Activated naive CD4-positive, alpha-beta T cell treated with anti-CD3 and anti-CD28 coated beads, Interleukin-2, amount 10 ng/mL, durations not matched to agents 7 days and 5 days (primary cell): ENCODE results near the gene INS.
"Not testable (repeated sequence)": the region's sequence is repeated elsewhere in the genome, so short reads cannot be mapped to it uniquely, and the experiment has no call there.

Experiments used
- CTCF ChIA-PET: fragments of 350-600 bp; sonication (Branson Sonifier 250); formaldehyde crosslinking; loops from one replicate; lab custom pipeline; 2021; ENCODE audit warnings: antibody characterized with exemption; lab: Charles Lee
- DNase-seq: peaks from one replicate; pipeline ENCODE4 v3.0.0-alpha.2; 2020
- H3K27ac Mint-ChIP-seq: one replicate; pipeline ENCODE4 v1.8.0; 2021; ENCODE audit warnings: mild to moderate bottlenecking, moderate library complexity, mixed read lengths
- H3K27me3 Mint-ChIP-seq: one replicate; pipeline ENCODE4 v1.8.0; 2021; ENCODE audit warnings: mild to moderate bottlenecking, mixed read lengths
- H3K36me3 Mint-ChIP-seq: one replicate; pipeline ENCODE4 v1.8.0; 2021; ENCODE audit warnings: mixed read lengths
- H3K4me1 Mint-ChIP-seq: one replicate; pipeline ENCODE4 v1.8.0; 2021; ENCODE audit warnings: mixed read lengths
- H3K4me3 Mint-ChIP-seq: one replicate; pipeline ENCODE4 v1.8.0; 2021; ENCODE audit warnings: mild to moderate bottlenecking, moderate library complexity, mixed read lengths
- H3K9me3 Mint-ChIP-seq: one replicate; pipeline ENCODE4 v1.8.0; 2021; ENCODE audit warnings: mixed read lengths

Gene INS

GRCh38 chr11:2180347-2180746 lies 19.3 kb upstream of the INS start:
- Mint-ChIP-seq H3K27ac (no peak overlapping the region), H3K4me3 (no peak overlapping the region), H3K9me3 (peaks cover 3% of the 10 kb centered on the region), H3K4me1 (no peaks in the 10 kb centered on the region), H3K27me3 (peaks cover 8% of the 10 kb centered on the region), H3K36me3 (no peaks in the 10 kb centered on the region)
- no peak for DNase-seq
- CTCF ChIA-PET, result no interaction called here

DNA sequence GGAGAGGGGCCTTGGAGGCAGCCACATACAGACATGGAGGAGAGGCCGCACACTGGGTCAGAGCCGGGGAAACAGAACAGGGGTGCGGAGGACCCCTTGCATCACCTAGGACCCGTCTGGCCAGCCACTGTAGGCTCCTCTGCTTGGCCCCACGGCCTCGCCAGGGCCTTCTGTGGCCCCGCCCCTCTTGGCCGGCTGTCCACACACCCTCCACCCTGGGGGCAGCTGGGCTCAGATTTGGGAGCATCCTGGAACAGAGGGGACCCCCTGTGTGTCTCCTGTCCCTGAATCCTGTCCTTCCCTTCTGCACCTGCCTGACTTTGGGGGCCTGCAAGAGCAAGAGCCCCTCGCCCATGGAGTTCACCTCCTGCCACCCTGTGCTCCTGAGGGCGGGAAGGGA lies 18.5 kb upstream of the INS start:
- Mint-ChIP-seq H3K36me3 (no peaks in the 10 kb centered on the region), H3K4me3 (no peak overlapping the region), H3K27me3 (no peaks in the 10 kb centered on the region), H3K4me1 (no peaks in the 10 kb centered on the region), H3K9me3 (peaks cover 3% of the 10 kb centered on the region), H3K27ac (no peak overlapping the region)
- CTCF ChIA-PET, result no interaction called here
- no peak for DNase-seq

- H3K9me3 Mint-ChIP-seq, result peaks cover 3% of the 10 kb centered on the region
- H3K27me3 Mint-ChIP-seq, result no peaks in the 10 kb centered on the region
- no peaks in the 10 kb centered on the region for H3K36me3 Mint-ChIP-seq
- H3K27ac Mint-ChIP-seq, result no peak overlapping the region
- CTCF ChIA-PET, result no interaction called here
- no peak for DNase-seq
- H3K4me1 Mint-ChIP-seq, result no peaks in the 10 kb centered on the region
- H3K4me3 Mint-ChIP-seq, result no peak overlapping the region
These were observed 18.0 kb upstream of the INS start for GRCh38 chr11:2178906-2179494.

DNA sequence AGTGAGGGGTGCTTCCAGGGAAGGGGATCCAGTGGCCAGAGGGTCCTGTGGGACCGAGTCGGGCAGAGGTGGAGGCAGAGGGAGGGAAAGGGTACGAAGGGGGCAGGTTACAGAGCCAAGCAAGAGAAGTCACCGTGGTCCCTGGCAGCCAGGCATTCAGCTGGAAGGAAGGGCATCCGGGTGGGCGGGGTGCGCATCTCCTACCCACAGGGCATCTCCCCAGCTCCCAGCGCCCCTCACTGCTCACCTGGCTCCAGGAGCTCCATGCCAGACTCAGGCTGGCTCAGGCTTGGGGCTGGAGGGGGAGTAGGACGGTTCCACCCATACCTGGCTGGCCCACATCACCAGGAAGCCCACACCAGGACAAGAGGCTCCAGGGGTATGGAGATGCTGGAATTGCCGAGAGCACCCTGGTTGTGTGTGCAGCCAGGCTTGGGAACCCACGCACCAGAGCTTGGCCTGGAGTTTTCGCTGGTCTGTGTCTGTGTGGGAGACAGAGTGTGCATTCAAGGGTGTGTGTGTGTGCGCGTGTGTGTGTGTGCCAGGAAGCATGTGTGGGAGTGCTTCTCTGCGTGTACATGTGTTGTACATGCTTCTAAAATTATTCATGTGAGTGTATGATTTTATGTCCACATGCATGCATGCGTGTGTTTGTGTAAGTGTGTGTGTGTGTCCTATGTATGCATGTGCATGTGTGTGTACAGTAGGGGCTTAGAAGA lies 17.2 kb upstream of the INS start:
- DNase-seq, H3K9me3 Mint-ChIP-seq, H3K36me3 Mint-ChIP-seq, CTCF ChIA-PET, H3K27me3 Mint-ChIP-seq, H3K27ac Mint-ChIP-seq, H3K4me3 Mint-ChIP-seq, H3K4me1 Mint-ChIP-seq: not testable (repeated sequence)

GRCh38 chr11:2177076-2177475 lies 16.1 kb upstream of the INS start:
- H3K27ac Mint-ChIP-seq, result no peak overlapping the region
- no peaks in the 10 kb centered on the region for H3K27me3 Mint-ChIP-seq
- CTCF ChIA-PET, result interaction anchor here (0.6 kb wide), 1 partner anchor 244 kb away, joined by 3 read pairs; no protein-coding TSS in a partner anchor
- no peak for DNase-seq
- H3K36me3 Mint-ChIP-seq, result no peaks in the 10 kb centered on the region
- peaks cover 3% of the 10 kb centered on the region for H3K9me3 Mint-ChIP-seq
- H3K4me1 Mint-ChIP-seq, result no peaks in the 10 kb centered on the region
- no peak overlapping the region for H3K4me3 Mint-ChIP-seq

DNA sequence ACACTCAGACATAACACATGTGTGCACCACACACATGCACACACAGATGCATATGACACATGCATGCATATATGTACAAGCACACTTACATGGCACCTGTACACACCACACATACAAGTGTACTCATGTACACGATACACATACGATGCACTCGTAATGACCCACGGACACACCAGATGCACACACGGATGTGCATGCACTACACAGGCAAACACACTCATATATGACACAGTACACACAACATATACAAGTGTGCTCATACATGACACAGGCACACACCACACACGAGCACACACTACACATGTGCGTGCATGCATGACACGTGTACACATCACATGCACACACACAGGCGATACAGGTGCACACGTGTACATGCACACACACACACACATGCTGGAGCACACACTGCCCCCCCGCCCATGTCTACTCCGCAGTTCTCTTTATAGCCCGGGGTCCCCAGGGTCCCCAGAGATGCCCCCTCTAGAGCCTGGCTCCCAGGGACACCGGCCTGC lies 15.4 kb upstream of the INS start:
- CTCF ChIA-PET, result no interaction called here
- Mint-ChIP-seq H3K27ac (no peak overlapping the region), H3K4me3 (no peak overlapping the region), H3K9me3 (peaks cover 3% of the 10 kb centered on the region), H3K4me1 (no peaks in the 10 kb centered on the region), H3K36me3 (no peaks in the 10 kb centered on the region), H3K27me3 (no peaks in the 10 kb centered on the region)
- DNase-seq, result no peak

GRCh38 chr11:2175659-2176058 lies 14.7 kb upstream of the INS start:
- Mint-ChIP-seq H3K9me3 (peaks cover 3% of the 10 kb centered on the region), H3K4me3 (no peak overlapping the region), H3K27me3 (no peaks in the 10 kb centered on the region), H3K4me1 (no peaks in the 10 kb centered on the region), H3K27ac (no peak overlapping the region), H3K36me3 (no peaks in the 10 kb centered on the region)
- DNase-seq, result no peak
- CTCF ChIA-PET, result no interaction called here

- Mint-ChIP-seq H3K4me1 (no peaks in the 10 kb centered on the region), H3K27ac (no peak overlapping the region), H3K27me3 (no peaks in the 10 kb centered on the region), H3K36me3 (no peaks in the 10 kb centered on the region), H3K4me3 (no peak overlapping the region), H3K9me3 (peaks cover 3% of the 10 kb centered on the region)
- no peak for DNase-seq
- CTCF ChIA-PET, result interaction anchor here (1.3 kb wide), 1 partner anchor 12 kb away, joined by 3 read pairs; no protein-coding TSS in a partner anchor
These were observed 13.4 kb upstream of the INS start for GRCh38 chr11:2174361-2174760.

- Mint-ChIP-seq H3K4me1 (no peaks in the 10 kb centered on the region), H3K4me3 (no peak overlapping the region), H3K27ac (no peak overlapping the region), H3K9me3 (peaks cover 3% of the 10 kb centered on the region), H3K27me3 (no peaks in the 10 kb centered on the region), H3K36me3 (no peaks in the 10 kb centered on the region)
- CTCF ChIA-PET, result interaction anchor here (1.3 kb wide), 1 partner anchor 13 kb away, joined by 3 read pairs; no protein-coding TSS in a partner anchor
- no peak for DNase-seq
These were observed 12.8 kb upstream of the INS start for GRCh38 chr11:2173761-2174160.

GRCh38 chr11:2173150-2173693 lies 12.2 kb upstream of the INS start:
- Mint-ChIP-seq H3K4me1 (no peaks in the 10 kb centered on the region), H3K4me3 (no peak overlapping the region), H3K27ac (no peak overlapping the region), H3K27me3 (no peaks in the 10 kb centered on the region), H3K9me3 (peaks cover 3% of the 10 kb centered on the region), H3K36me3 (no peaks in the 10 kb centered on the region)
- no peak for DNase-seq
- CTCF ChIA-PET, result interaction anchor here (1.3 kb wide), 1 partner anchor 13 kb away, joined by 3 read pairs; no protein-coding TSS in a partner anchor

DNA sequence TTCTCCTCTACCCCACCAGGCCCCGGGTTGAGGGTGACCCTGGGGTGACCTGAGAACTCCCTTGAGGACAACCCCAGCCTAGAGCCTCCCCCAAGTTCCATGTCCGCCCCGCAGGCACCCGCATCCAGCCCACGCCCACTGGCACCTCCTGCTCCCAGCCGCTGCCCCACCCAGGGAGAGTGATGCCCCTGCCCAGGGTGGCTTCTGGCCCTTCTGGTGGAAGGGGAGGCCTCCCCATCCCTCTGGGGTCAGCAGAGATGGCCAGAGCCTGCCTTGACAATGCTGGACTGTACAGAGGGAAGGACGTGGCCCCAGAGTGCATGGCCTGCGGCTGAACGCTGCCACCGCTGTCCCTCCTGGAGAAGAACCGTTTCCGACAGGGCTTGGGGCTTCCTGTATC lies 11.7 kb upstream of the INS start:
- peaks cover 3% of the 10 kb centered on the region for H3K9me3 Mint-ChIP-seq

GRCh38 chr11:2171591-2172003 lies 10.6 kb upstream of the INS start, which contains the start of gene TH:
TH (minus strand) TSS chr11:2171815; CDS start chr11:2171786, 29 bp downstream.
- peaks cover 6% of the 10 kb centered on the region for H3K27me3 Mint-ChIP-seq
- H3K9me3 Mint-ChIP-seq, result peaks cover 3% of the 10 kb centered on the region
- DNase-seq, result no peak
- CTCF ChIA-PET, result interaction anchor here (1.8 kb wide), 1 partner anchor 15 kb away, joined by 4 read pairs; no protein-coding TSS in a partner anchor
- H3K4me1 Mint-ChIP-seq, result no peaks in the 10 kb centered on the region
- H3K27ac Mint-ChIP-seq, result no peak within 1 kb of the TSS
- no peaks in the 10 kb centered on the region for H3K36me3 Mint-ChIP-seq
- no peak within 1 kb of the TSS for H3K4me3 Mint-ChIP-seq

More for the DNA sequence above, 11.7 kb upstream of the INS start:
- H3K36me3 Mint-ChIP-seq, result no peaks in the 10 kb centered on the region
- no peak for DNase-seq
- no peaks in the 10 kb centered on the region for H3K27me3 Mint-ChIP-seq
- H3K27ac Mint-ChIP-seq, result no peak overlapping the region
- no peak overlapping the region for H3K4me3 Mint-ChIP-seq
- CTCF ChIA-PET, result no interaction called here
- no peaks in the 10 kb centered on the region for H3K4me1 Mint-ChIP-seq

DNA sequence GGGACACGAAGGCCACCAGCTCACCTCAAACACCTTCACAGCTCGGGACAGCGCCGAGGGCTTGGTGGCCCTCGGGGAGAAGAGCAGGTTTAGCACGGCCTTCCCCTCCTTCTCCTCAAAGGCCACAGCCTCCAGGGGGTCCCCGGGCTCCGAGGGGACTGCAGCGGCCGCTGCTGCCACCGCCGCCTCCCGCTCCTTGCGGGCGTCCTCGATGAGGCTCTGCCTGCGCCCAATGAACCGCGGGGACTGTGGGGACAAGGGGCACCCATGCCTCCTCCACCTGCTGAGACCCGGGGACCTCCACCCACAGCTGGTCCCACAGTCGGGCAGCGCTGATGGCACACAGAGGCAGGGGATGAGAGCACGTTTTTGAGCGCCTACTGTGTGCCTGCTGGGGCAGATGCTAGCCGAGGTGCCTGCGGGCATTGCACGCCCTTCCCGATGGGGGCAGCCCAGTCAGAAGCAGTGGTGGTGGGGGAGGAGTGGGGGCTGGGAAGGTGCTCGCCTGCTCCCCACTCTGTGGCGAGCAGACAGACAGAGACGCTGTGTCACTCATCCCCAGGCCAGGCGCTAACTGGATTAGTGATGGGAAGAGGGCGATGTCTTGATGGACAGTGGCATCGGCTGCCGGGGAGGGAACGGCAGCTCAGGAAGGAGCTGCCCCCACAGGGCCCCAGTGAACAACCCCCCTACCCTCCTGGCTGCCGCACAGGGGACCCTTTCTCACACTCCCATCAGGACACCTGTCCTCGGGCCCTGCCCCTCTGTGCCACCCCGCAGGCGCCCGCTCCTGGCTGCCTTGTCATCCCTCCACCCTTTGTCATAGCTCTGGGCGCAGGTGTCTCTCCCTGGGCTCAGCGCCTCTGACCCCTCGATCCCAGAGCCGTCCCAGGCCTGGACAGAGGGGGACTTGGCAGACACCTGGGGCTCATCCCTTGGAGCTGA lies 8.9 kb upstream of the INS start:
- Mint-ChIP-seq H3K27ac (no peak overlapping the region), H3K4me3 (no peak overlapping the region), H3K9me3 (no peaks in the 10 kb centered on the region), H3K4me1 (no peaks in the 10 kb centered on the region), H3K36me3 (no peaks in the 10 kb centered on the region), H3K27me3 (peaks cover 7% of the 10 kb centered on the region)
- no peak for DNase-seq
- CTCF ChIA-PET, result interaction anchor here (0.6 to 1.8 kb wide), 3 partner anchors 15 to 251 kb away, joined by 3 to 6 read pairs (median 4); no protein-coding TSS in a partner anchor
